Cardiac muscle cell (in vitro differentiated cells and primary cell): ENCODE data around the gene LRRC58. TPM values are rescaled to one million over a fixed set of nuclear protein-coding genes. Genes with fewer than 3 reads are reported as not detected.
A peak's percentile ranks its signal among the peaks of the same experiment; 100 is the strongest.

Experiments used
- DNase-seq, 2 donors: peaks; one replicate each; pipeline versions ENCODE4 v3.0.0 to v3.0.0-alpha.2; 2010 to 2017; ENCODE audit warnings: low read depth in 1 of 2, low spot score in 1 of 2
- H3K27ac ChIP-seq: fragments of 200-600 bp; sonication (generic); 2 replicates; pipeline ENCODE4 v1.5.1; 2016
- H3K27me3 ChIP-seq: fragments of 200-600 bp; sonication (generic); 2 replicates; pipeline ENCODE4 v1.6.0; 2016; ENCODE audit warnings: control low read depth
- H3K36me3 ChIP-seq: fragments of 200-600 bp; sonication (generic); 2 replicates; pipeline ENCODE4 v1.5.1; 2016; ENCODE audit warnings: control low read depth
- H3K4me1 ChIP-seq: fragments of 200-600 bp; sonication (generic); 2 replicates; pipeline ENCODE4 v1.8.1; 2017; ENCODE audit warnings: low read depth, mild to moderate bottlenecking, mixed run types
- H3K4me3 ChIP-seq: fragments of 200-600 bp; sonication (generic); 2 replicates; pipeline ENCODE4 v1.5.1; 2016; ENCODE audit warnings: mild to moderate bottlenecking
- H3K9me3 ChIP-seq: fragments of 200-600 bp; sonication (generic); 2 replicates; pipeline ENCODE4 v1.5.1; 2017; ENCODE audit warnings: low read depth, mild to moderate bottlenecking, control low read depth
- polyA plus RNA-seq: library from polyadenylated mRNA; unstranded; fragments of >200 nt; fragmentation: Nextera tagmentation; extraction: Ambion mirVana; gene quantifications from 2 replicates; pipeline ENCODE4 v1.2.1, GENCODE V29; 2016
- total RNA-seq: library from RNA; depleted of rRNA; stranded (reverse); fragments of >200 nt; gene quantifications from 2 replicates; pipeline ENCODE4 v1.2.3, GENCODE V29; 2016
- TF ChIP-seq, protein P1 (sequence below): IDR thresholded peaks from 2 replicates; pipeline ENCODE4 v1.5.1; 2012; ENCODE audit warnings: low read depth, mild to moderate bottlenecking, low read length

LRRC58 gene
- total and polyA plus RNA-seq, 2 experiments from 2014 or later: 7.0 to 14.1 TPM

DNA sequence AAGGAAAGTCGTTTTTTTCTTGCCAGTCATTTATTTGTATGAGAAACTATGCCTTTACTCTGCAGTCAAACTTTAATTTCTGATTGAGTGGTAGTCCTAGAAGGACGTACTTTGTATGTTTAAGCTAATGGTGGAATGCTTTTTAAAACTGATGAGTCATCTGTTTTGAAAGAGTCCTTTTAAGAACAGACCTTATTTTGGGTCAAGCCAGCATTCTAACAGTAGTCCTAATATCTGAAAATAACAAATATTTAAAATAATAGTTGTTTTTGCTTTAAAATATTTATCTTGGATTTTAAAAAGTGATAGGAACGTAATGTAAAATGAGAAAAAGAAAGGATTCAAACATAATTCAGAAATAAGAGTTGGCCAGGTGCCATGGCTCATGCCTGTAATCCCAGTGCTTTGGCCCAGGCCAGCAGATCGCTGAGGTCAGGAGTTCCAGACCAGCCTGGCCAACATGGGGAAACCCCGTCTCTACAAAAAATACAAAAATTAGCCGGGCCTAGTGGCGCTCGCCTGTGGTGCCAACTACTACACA is 1.3 kb upstream of the LRRC58 start:
- no peaks in the 10 kb centered on the region for H3K27me3 ChIP-seq
- no peaks in the 10 kb centered on the region for H3K9me3 ChIP-seq
- H3K4me3 ChIP-seq: peak overlapping the region; percentile 71
- no peak overlapping the region for H3K27ac ChIP-seq
- H3K4me1 ChIP-seq: peaks cover 7% of the 10 kb centered on the region
- no peaks in the 10 kb centered on the region for H3K36me3 ChIP-seq
- DNase-seq: peak in 1 of 2 donors; percentile 84
- TF ChIP-seq, protein P1, sequence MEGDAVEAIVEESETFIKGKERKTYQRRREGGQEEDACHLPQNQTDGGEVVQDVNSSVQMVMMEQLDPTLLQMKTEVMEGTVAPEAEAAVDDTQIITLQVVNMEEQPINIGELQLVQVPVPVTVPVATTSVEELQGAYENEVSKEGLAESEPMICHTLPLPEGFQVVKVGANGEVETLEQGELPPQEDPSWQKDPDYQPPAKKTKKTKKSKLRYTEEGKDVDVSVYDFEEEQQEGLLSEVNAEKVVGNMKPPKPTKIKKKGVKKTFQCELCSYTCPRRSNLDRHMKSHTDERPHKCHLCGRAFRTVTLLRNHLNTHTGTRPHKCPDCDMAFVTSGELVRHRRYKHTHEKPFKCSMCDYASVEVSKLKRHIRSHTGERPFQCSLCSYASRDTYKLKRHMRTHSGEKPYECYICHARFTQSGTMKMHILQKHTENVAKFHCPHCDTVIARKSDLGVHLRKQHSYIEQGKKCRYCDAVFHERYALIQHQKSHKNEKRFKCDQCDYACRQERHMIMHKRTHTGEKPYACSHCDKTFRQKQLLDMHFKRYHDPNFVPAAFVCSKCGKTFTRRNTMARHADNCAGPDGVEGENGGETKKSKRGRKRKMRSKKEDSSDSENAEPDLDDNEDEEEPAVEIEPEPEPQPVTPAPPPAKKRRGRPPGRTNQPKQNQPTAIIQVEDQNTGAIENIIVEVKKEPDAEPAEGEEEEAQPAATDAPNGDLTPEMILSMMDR: no peak

DNA sequence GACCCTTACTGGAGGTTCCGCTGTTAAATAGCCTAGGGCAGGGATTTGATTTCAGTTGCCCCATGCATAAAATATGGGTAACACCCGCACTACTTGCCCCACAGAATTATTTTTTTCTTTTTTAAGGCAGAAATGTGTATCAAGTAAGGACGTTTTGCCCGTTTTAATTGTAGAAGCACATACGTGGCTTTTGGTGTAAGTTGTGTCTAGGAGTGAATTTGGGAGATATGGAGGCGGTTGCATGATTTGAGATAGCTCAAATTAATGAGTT is 636 bp upstream of the LRRC58 start:
- peak overlapping the region; percentile 80 for H3K27ac ChIP-seq
- H3K4me3 ChIP-seq: peak overlapping the region; percentile 71
- DNase-seq: no peak
- peaks cover 7% of the 10 kb centered on the region for H3K4me1 ChIP-seq
- no peaks in the 10 kb centered on the region for H3K9me3 ChIP-seq
- no peaks in the 10 kb centered on the region for H3K36me3 ChIP-seq
- TF ChIP-seq, protein P1: no peak
- H3K27me3 ChIP-seq: no peaks in the 10 kb centered on the region

DNA sequence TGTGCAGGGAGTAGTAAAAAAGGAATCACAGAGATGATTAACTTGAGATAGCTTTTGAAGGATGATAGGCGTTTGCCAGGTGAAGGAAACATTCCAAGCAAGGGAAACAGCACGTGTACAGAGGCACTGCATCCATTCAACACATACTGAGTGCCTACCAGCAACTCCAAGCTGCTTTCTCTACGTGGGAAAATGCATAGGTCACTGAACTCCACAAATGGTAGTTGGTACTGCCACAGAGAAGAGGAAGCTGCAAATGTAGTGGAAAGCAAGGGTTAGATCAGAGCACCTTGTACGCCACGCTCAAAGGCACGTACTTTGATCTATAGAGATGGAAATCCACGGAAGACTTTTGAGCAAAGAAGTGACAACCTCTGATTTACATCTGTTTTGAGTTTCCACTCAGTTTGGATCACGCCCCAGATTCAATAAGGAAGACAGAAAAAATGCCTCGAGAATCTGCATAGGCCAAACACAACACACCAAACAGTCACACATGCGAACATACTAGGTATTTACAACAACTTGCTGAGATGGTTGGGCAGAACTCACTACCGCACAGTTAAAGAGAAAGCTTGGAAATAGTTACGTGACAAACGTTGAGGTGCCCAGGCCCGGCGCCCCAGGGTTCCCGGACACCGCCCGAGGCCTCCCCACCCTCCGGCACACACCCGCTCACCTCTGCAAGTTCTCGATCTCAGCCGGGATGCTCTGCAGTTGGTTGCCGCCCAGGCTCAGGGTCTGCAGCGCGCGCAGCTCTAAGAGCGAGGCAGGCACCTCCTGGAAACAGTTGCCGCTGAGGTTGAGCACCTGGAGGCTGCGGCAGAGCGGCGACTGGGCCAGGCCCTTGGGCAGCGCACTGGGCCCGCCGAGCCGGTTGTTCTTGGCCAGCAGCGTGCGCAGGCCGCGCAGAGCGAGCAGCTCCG is 826 bp downstream of the LRRC58 start:
- Histone ChIP-seq H3K9me3 (no peaks in the 10 kb centered on the region), H3K4me3 (peak overlapping the region; percentile 71), H3K36me3 (no peaks in the 10 kb centered on the region), H3K4me1 (peaks cover 7% of the 10 kb centered on the region), H3K27ac (peak overlapping the region; percentile 80), H3K27me3 (no peaks in the 10 kb centered on the region)
- peak in 1 of 2 donors; percentile 5 for DNase-seq
- TF ChIP-seq, protein P1: no peak

DNA sequence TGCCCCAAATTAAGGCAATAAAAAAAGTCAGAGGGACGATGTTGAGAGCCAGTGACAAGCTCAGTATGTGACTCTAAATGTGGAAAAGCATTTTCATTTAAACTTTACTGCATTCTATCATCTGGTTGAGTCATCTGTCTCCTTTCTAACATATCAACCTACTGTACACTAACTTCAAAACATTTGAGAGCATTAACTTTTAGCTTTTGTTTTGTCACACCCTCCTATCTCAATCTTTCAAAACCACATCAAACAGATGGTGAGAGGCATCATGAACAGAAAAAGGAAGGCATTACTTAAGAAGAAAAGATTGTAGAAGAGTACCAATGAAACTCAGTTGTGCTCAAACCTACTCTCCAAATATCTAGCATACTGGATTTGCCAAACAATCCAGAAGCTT is 4.8 kb downstream of the LRRC58 start:
- no peaks in the 10 kb centered on the region for H3K9me3 ChIP-seq
- TF ChIP-seq, protein P1: no peak
- H3K27ac ChIP-seq: no peak overlapping the region
- H3K27me3 ChIP-seq: no peaks in the 10 kb centered on the region
- peak in 1 of 2 donors; percentile 15 for DNase-seq
- H3K36me3 ChIP-seq: no peaks in the 10 kb centered on the region
- peaks cover 4% of the 10 kb centered on the region for H3K4me1 ChIP-seq
- no peak overlapping the region for H3K4me3 ChIP-seq

DNA sequence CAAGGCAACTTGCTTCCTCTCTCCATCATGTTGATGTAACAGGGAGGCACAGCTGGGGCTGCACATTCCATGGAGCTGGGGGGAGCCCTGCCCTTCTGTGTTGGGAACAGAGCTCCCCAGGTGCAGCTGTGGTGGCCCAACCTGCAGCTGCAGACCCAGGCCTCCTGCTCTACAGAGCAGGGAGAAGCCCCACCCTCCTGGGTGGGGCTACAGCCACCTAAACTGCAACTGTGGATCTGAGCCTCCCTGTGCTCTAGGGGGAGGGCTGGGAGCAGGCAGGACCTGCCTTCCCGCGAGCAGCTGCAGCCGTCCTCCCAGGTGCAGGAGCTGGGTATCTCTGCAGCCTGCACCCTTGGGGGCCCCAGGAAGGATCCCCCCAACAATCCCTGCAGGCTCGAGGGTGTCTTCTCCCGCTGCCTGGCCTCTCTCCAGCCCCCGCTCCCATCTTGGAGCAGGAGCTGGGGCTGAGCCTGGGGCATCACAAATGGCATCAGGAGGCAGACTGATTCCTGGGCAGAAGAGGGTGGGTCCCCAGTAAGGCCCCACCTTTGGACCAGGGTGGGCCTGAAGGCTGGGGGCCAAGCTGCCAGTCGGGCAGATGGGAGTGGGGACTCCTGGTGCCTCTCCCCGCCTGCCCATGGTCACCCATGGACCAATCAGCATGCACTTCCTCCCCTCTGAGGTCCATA is 7.4 kb downstream of the LRRC58 start:
- Histone ChIP-seq H3K27me3 (no peaks in the 10 kb centered on the region), H3K4me1 (no peaks in the 10 kb centered on the region), H3K27ac (no peak overlapping the region), H3K4me3 (no peak overlapping the region), H3K36me3 (no peaks in the 10 kb centered on the region), H3K9me3 (no peaks in the 10 kb centered on the region)
- TF ChIP-seq, protein P1: no peak
- DNase-seq: no peak
